OCI-LY3 (cell line): ENCODE data around the gene ZDHHC14.

ENCODE experiments used
- CTCF ChIP-seq: fragments of 200-600, 300-600 bp; sonication (generic); IDR thresholded peaks from 2 replicates; pipeline ENCODE4 v1.5.1; 2014; ENCODE audit warnings: antibody characterized with exemption, low read length, low read depth
- EZH2phosphoT487 ChIP-seq: fragments of 200-600 bp; shearing (Covaris generic); IDR thresholded peaks from 2 replicates; pipeline ENCODE4 v1.6.1; 2018; ENCODE audit warnings: antibody characterized with exemption, mixed run types, low read depth

GRCh38 chr6:157638779-157639178, 257.8 kb downstream of the ZDHHC14 start:
- TF ChIP-seq CTCF = no peak
- no peak for TF ChIP-seq EZH2phosphoT487
